ENCODE results near the gene GALNT2. TPM values are rescaled to one million over a fixed set of nuclear protein-coding genes. Genes with fewer than 3 reads are reported as not detected.

The GALNT2 gene
- total and polyA plus RNA-seq, 2 experiments from 2014 or later, result 17.8 to 48.3 TPM

DNA sequence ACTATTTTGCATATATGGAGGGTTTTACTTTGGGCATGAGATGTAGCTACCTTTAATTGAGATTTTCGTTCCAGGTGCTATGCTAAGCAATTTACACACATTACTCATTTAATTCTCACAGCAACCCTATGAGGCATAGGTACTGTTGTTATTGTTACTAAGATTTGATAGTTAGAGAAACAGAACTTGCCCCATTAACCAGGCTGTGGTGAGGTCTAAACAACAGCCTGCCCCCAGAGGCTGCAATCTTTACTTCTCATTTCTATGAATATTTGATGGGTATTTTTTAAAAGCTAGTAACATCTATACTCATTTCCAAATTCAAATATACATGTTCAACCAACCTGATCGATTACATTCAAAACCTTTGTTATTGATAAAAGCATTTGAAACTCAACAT, 155.6 kb downstream of the GALNT2 start:
- H3K27ac Mint-ChIP-seq, result no peak overlapping the region
- H3K4me3 ChIP-seq, result no peak overlapping the region
- ATAC-seq (no peak), DNase-seq (ENCODE audit: low spot score) (no peak)
- H4K20me1 ChIP-seq (replicated peaks; ENCODE audit: insufficient read depth), result no peaks in the 10 kb centered on the region
- no peaks in the 10 kb centered on the region for H3K27me3 ChIP-seq (ENCODE audit: insufficient read depth)
- no peaks in the 10 kb centered on the region; the same call in 1 of the 2 replicates for H3K79me2 ChIP-seq (replicated peaks; ENCODE audit: insufficient read depth)
- no peaks in the 10 kb centered on the region for H3F3A ChIP-seq (replicated peaks; ENCODE audit: low read depth)
- no peak overlapping the region for H3K4me3 Mint-ChIP-seq
- H3K9me2 ChIP-seq (ENCODE audit: insufficient read depth), result no peaks in the 10 kb centered on the region
- TF ChIP-seq, protein P1, sequence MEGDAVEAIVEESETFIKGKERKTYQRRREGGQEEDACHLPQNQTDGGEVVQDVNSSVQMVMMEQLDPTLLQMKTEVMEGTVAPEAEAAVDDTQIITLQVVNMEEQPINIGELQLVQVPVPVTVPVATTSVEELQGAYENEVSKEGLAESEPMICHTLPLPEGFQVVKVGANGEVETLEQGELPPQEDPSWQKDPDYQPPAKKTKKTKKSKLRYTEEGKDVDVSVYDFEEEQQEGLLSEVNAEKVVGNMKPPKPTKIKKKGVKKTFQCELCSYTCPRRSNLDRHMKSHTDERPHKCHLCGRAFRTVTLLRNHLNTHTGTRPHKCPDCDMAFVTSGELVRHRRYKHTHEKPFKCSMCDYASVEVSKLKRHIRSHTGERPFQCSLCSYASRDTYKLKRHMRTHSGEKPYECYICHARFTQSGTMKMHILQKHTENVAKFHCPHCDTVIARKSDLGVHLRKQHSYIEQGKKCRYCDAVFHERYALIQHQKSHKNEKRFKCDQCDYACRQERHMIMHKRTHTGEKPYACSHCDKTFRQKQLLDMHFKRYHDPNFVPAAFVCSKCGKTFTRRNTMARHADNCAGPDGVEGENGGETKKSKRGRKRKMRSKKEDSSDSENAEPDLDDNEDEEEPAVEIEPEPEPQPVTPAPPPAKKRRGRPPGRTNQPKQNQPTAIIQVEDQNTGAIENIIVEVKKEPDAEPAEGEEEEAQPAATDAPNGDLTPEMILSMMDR (conservative IDR thresholded peaks at IDR 0.05; ENCODE audit: low read depth in 2 of 2), result 0 out of 4 replicates have a peak, but pooled peaks of 1 of the 2 experiments have one; percentile 17
- TF ChIP-seq ZNF331 (CRISPR knock-in tag; IDR thresholded peaks at IDR 0.05; ENCODE audit: low read depth), result no peak
- H3K27me3 Mint-ChIP-seq (ENCODE audit: insufficient read depth, low read depth, poor library complexity), result peaks cover 6% of the 10 kb centered on the region
- no peaks in the 10 kb centered on the region; the same call in 2 of the 3 replicates for H3K9me3 Mint-ChIP-seq
- no peak overlapping the region for H3K27ac ChIP-seq (ENCODE audit: low read depth)
- no peaks in the 10 kb centered on the region for H3K36me3 ChIP-seq (ENCODE audit: insufficient read depth)
- peaks cover 56% of the 10 kb centered on the region for H3K4me1 Mint-ChIP-seq
- H2AFZ ChIP-seq, result no peak overlapping the region
- H3K4me1 ChIP-seq (ENCODE audit: insufficient read depth), result peaks cover 21% of the 10 kb centered on the region
- no peaks in the 10 kb centered on the region for H3K36me3 Mint-ChIP-seq (ENCODE audit: low read depth)
- H3K4me2 ChIP-seq, result no peak overlapping the region

DNA sequence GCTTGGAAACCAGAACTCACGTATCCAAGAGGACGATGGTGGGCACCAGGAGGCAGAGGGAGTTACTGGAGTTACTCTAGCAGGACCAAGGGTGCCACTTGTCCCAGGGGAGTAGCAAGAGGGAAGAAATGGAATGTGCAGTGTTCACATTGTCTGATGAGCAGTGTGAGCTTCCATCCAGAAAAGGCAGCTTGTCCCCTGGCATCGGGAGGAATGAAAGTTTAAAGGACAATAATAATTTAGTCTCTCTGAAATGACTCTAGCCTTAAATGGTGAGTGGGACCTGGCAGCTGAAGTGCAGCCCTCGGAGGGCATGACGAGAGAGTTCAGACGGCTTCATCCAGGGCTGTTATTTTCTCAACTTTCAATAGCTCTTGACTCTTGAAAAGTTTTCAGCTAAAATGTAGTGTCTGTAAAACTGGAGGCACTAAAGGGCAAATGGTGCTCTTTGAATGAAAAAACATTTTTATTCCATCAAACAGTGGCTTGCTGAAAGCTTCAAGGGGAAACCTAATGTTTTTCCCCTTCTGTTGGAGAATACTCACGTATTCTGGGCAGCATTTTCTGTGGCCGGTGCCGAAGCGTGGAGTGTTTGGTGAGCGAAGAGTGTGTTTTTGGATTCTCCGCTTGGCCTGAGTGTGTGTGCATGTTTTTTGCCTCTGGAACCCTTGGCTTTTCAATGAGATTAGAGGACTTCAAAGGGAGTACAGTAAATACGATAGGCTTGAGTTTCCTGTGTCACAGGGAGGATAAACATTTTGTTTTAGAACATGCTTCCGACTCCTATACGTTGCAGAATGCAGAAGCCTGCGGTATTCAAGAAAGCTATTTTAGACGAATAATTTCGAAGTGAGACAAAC, 157.3 kb downstream of the GALNT2 start:
- no peak overlapping the region for H3K4me3 ChIP-seq
- no peaks in the 10 kb centered on the region for H3K9me2 ChIP-seq (ENCODE audit: insufficient read depth)
- H3F3A ChIP-seq (replicated peaks; ENCODE audit: low read depth), result no peaks in the 10 kb centered on the region
- ATAC-seq, result no peak
- H3K27ac ChIP-seq (ENCODE audit: low read depth), result no peak overlapping the region
- Mint-ChIP-seq H3K4me1 (peaks cover 54% of the 10 kb centered on the region), H3K36me3 (ENCODE audit: low read depth) (no peaks in the 10 kb centered on the region), H3K4me3 (no peak overlapping the region), H3K9me3 (no peaks in the 10 kb centered on the region; the same call in 2 of the 3 replicates), H3K27me3 (ENCODE audit: insufficient read depth, low read depth, poor library complexity) (peaks cover 6% of the 10 kb centered on the region), H3K27ac (no peak overlapping the region)
- H2AFZ ChIP-seq, result no peak overlapping the region
- peaks cover 21% of the 10 kb centered on the region for H3K4me1 ChIP-seq (ENCODE audit: insufficient read depth)
- no peaks in the 10 kb centered on the region; the same call in 1 of the 2 replicates for H3K79me2 ChIP-seq (replicated peaks; ENCODE audit: insufficient read depth)
- H3K4me2 ChIP-seq, result no peak overlapping the region
- H3K27me3 ChIP-seq (ENCODE audit: insufficient read depth), result no peaks in the 10 kb centered on the region
- H3K36me3 ChIP-seq (ENCODE audit: insufficient read depth), result no peaks in the 10 kb centered on the region
- DNase-seq (ENCODE audit: low spot score), result no peak
- no peaks in the 10 kb centered on the region for H4K20me1 ChIP-seq (replicated peaks; ENCODE audit: insufficient read depth)
- TF ChIP-seq, protein P2, sequence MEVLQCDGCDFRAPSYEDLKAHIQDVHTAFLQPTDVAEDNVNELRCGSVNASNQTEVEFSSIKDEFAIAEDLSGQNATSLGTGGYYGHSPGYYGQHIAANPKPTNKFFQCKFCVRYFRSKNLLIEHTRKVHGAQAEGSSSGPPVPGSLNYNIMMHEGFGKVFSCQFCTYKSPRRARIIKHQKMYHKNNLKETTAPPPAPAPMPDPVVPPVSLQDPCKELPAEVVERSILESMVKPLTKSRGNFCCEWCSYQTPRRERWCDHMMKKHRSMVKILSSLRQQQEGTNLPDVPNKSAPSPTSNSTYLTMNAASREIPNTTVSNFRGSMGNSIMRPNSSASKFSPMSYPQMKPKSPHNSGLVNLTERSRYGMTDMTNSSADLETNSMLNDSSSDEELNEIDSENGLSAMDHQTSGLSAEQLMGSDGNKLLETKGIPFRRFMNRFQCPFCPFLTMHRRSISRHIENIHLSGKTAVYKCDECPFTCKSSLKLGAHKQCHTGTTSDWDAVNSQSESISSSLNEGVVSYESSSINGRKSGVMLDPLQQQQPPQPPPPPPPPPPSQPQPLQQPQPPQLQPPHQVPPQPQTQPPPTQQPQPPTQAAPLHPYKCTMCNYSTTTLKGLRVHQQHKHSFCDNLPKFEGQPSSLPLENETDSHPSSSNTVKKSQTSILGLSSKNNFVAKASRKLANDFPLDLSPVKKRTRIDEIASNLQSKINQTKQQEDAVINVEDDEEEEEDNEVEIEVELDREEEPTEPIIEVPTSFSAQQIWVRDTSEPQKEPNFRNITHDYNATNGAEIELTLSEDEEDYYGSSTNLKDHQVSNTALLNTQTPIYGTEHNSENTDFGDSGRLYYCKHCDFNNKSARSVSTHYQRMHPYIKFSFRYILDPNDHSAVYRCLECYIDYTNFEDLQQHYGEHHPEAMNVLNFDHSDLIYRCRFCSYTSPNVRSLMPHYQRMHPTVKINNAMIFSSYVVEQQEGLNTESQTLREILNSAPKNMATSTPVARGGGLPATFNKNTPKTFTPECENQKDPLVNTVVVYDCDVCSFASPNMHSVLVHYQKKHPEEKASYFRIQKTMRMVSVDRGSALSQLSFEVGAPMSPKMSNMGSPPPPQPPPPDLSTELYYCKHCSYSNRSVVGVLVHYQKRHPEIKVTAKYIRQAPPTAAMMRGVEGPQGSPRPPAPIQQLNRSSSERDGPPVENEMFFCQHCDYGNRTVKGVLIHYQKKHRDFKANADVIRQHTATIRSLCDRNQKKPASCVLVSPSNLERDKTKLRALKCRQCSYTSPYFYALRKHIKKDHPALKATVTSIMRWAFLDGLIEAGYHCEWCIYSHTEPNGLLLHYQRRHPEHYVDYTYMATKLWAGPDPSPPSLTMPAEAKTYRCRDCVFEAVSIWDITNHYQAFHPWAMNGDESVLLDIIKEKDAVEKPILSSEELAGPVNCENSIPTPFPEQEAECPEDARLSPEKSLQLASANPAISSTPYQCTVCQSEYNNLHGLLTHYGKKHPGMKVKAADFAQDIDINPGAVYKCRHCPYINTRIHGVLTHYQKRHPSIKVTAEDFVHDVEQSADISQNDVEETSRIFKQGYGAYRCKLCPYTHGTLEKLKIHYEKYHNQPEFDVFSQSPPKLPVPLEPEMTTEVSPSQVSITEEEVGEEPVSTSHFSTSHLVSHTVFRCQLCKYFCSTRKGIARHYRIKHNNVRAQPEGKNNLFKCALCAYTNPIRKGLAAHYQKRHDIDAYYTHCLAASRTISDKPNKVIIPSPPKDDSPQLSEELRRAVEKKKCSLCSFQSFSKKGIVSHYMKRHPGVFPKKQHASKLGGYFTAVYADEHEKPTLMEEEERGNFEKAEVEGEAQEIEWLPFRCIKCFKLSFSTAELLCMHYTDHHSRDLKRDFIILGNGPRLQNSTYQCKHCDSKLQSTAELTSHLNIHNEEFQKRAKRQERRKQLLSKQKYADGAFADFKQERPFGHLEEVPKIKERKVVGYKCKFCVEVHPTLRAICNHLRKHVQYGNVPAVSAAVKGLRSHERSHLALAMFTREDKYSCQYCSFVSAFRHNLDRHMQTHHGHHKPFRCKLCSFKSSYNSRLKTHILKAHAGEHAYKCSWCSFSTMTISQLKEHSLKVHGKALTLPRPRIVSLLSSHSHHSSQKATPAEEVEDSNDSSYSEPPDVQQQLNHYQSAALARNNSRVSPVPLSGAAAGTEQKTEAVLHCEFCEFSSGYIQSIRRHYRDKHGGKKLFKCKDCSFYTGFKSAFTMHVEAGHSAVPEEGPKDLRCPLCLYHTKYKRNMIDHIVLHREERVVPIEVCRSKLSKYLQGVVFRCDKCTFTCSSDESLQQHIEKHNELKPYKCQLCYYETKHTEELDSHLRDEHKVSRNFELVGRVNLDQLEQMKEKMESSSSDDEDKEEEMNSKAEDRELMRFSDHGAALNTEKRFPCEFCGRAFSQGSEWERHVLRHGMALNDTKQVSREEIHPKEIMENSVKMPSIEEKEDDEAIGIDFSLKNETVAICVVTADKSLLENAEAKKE (CRISPR knock-in tag; IDR thresholded peaks at IDR 0.05), result no peak
- TF ChIP-seq, protein P3, sequence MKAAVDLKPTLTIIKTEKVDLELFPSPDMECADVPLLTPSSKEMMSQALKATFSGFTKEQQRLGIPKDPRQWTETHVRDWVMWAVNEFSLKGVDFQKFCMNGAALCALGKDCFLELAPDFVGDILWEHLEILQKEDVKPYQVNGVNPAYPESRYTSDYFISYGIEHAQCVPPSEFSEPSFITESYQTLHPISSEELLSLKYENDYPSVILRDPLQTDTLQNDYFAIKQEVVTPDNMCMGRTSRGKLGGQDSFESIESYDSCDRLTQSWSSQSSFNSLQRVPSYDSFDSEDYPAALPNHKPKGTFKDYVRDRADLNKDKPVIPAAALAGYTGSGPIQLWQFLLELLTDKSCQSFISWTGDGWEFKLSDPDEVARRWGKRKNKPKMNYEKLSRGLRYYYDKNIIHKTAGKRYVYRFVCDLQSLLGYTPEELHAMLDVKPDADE (IDR thresholded peaks at IDR 0.05), result no peak
- TF ChIP-seq JUNB (IDR thresholded peaks at IDR 0.05; ENCODE audit: unreplicated experiment) (no peak), ZNF114 (CRISPR knock-in tag; IDR thresholded peaks at IDR 0.05) (no peak)
- TF ChIP-seq, protein P4, sequence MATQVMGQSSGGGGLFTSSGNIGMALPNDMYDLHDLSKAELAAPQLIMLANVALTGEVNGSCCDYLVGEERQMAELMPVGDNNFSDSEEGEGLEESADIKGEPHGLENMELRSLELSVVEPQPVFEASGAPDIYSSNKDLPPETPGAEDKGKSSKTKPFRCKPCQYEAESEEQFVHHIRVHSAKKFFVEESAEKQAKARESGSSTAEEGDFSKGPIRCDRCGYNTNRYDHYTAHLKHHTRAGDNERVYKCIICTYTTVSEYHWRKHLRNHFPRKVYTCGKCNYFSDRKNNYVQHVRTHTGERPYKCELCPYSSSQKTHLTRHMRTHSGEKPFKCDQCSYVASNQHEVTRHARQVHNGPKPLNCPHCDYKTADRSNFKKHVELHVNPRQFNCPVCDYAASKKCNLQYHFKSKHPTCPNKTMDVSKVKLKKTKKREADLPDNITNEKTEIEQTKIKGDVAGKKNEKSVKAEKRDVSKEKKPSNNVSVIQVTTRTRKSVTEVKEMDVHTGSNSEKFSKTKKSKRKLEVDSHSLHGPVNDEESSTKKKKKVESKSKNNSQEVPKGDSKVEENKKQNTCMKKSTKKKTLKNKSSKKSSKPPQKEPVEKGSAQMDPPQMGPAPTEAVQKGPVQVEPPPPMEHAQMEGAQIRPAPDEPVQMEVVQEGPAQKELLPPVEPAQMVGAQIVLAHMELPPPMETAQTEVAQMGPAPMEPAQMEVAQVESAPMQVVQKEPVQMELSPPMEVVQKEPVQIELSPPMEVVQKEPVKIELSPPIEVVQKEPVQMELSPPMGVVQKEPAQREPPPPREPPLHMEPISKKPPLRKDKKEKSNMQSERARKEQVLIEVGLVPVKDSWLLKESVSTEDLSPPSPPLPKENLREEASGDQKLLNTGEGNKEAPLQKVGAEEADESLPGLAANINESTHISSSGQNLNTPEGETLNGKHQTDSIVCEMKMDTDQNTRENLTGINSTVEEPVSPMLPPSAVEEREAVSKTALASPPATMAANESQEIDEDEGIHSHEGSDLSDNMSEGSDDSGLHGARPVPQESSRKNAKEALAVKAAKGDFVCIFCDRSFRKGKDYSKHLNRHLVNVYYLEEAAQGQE (IDR thresholded peaks at IDR 0.05; ENCODE audit: unreplicated experiment), result no peak

All from GM23338 (cell line).